Panc1 (cell line): ENCODE data around the gene PAMR1.
"Not testable (repeated sequence)": the region's sequence is repeated elsewhere in the genome, so short reads cannot be mapped to it uniquely, and the experiment has no call there.

Source experiments
- POLR2AphosphoS5 ChIP-seq: IDR thresholded peaks from 2 replicates; pipeline ENCODE4 v1.6.1; 2012; ENCODE audit warnings: mild to moderate bottlenecking, low read depth, low read length, moderate library complexity
- SIN3A ChIP-seq: IDR thresholded peaks from 2 replicates; pipeline ENCODE4 v1.6.1; 2012; ENCODE audit warnings: low read depth, mild to moderate bottlenecking, low read length, moderate library complexity, borderline replicate concordance; ENCODE audit not compliant: insufficient read depth
- TF ChIP-seq, protein P1 (sequence below): fragments of 450-650 bp; IDR thresholded peaks from 2 replicates; pipeline ENCODE4 v1.5.1; 2017; ENCODE audit warnings: mild to moderate bottlenecking
- TF ChIP-seq, protein P2 (sequence below), 2 experiments: IDR thresholded peaks; 2 replicates each; pipeline ENCODE4 v1.6.1; 2011 to 2012; ENCODE audit warnings: low read depth in 2 of 2, control low read depth in 1 of 2, low read length in 1 of 2, mild to moderate bottlenecking in 1 of 2, moderate library complexity in 1 of 2; ENCODE audit not compliant: insufficient read depth in 1 of 2

GRCh38 chr11:35522091-35522490 is 3.3 kb downstream of the PAMR1 start:
- TF ChIP-seq, protein P1, sequence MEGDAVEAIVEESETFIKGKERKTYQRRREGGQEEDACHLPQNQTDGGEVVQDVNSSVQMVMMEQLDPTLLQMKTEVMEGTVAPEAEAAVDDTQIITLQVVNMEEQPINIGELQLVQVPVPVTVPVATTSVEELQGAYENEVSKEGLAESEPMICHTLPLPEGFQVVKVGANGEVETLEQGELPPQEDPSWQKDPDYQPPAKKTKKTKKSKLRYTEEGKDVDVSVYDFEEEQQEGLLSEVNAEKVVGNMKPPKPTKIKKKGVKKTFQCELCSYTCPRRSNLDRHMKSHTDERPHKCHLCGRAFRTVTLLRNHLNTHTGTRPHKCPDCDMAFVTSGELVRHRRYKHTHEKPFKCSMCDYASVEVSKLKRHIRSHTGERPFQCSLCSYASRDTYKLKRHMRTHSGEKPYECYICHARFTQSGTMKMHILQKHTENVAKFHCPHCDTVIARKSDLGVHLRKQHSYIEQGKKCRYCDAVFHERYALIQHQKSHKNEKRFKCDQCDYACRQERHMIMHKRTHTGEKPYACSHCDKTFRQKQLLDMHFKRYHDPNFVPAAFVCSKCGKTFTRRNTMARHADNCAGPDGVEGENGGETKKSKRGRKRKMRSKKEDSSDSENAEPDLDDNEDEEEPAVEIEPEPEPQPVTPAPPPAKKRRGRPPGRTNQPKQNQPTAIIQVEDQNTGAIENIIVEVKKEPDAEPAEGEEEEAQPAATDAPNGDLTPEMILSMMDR = not testable (repeated sequence)
- TF ChIP-seq, protein P2, sequence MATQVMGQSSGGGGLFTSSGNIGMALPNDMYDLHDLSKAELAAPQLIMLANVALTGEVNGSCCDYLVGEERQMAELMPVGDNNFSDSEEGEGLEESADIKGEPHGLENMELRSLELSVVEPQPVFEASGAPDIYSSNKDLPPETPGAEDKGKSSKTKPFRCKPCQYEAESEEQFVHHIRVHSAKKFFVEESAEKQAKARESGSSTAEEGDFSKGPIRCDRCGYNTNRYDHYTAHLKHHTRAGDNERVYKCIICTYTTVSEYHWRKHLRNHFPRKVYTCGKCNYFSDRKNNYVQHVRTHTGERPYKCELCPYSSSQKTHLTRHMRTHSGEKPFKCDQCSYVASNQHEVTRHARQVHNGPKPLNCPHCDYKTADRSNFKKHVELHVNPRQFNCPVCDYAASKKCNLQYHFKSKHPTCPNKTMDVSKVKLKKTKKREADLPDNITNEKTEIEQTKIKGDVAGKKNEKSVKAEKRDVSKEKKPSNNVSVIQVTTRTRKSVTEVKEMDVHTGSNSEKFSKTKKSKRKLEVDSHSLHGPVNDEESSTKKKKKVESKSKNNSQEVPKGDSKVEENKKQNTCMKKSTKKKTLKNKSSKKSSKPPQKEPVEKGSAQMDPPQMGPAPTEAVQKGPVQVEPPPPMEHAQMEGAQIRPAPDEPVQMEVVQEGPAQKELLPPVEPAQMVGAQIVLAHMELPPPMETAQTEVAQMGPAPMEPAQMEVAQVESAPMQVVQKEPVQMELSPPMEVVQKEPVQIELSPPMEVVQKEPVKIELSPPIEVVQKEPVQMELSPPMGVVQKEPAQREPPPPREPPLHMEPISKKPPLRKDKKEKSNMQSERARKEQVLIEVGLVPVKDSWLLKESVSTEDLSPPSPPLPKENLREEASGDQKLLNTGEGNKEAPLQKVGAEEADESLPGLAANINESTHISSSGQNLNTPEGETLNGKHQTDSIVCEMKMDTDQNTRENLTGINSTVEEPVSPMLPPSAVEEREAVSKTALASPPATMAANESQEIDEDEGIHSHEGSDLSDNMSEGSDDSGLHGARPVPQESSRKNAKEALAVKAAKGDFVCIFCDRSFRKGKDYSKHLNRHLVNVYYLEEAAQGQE (IDR thresholded peaks at IDR 0.05; ENCODE audit: insufficient read depth in 1 of 2, low read depth in 2 of 2, low read length in 1 of 2) = not testable (repeated sequence)
- not testable (repeated sequence) for TF ChIP-seq POLR2AphosphoS5, SIN3A
